Measurements from ENCODE around the gene RELN.
"Not testable (repeated sequence)": the region's sequence is repeated elsewhere in the genome, so short reads cannot be mapped to it uniquely, and the experiment has no call there.

RELN gene

GRCh38 chr7:103541026-103541425, 448.4 kb downstream of the RELN start:
- no peak for DNase-seq

GRCh38 chr7:103540338-103540737, 449.1 kb downstream of the RELN start:
- no peak for DNase-seq

DNA sequence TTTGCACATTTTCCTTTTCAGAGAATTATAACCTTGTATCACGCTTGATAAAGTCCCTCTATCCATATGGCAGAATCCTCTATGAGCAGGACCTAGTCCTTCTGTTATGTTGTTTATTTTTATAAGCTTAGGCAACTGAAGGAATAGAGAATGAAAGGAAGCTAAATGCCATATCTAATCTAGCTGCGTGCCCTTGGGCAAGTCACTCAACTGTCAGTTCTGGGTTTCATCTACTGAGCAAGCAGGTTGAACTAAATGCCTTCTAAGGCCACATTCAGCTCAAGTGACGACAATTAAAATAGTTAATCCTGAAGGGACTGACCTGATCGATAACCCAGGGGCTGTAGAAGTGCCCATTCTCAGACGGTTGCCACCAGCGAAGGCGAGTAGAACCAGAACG, 449.6 kb downstream of the RELN start:
- no peak for DNase-seq

- DNase-seq = no peak
Observed at GRCh38 chr7:103538964-103539709, 450.3 kb downstream of the RELN start.

GRCh38 chr7:103533761-103534160, 455.7 kb downstream of the RELN start:
- no peak for DNase-seq

DNA sequence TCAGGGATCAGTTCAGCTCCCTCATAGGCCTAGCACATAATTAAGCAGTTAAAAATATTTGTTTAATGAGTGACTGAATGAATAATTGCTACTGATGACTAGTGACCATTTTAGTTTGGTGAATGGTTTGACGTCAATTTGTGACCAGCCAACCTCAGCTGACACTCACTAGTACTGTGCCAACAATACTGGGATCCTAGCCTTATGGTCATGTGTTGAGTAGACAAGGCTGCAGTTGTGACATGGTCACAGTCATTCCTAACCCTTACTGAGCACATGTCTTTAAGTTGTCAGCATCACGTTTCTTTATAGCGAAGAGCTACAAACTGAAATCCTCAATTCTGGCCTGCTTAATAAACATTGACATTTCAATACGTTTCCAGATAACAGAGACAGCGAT, 456.5 kb downstream of the RELN start:
- no peak for DNase-seq

DNA sequence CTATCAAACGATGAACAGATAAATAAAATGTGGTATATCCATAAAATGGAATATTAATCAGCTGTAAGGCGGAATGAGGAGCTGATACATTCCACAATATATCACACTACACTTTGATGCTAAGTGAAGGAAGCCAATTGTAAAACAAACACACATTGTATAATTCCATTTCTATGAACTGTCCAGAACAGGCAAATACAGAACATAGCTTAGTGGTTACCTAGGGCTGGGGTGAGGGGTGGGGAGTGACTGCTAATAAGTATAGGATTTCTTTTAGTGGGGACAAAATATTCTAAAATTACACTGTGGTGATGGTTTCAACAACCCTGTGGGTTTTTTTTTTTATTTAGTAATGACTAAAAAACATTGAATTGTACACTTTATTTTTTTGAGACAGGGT, 461.3 kb downstream of the RELN start:
- DNase-seq = no peak

- DNase-seq = no peak
Observed at GRCh38 chr7:103525937-103526336, 463.5 kb downstream of the RELN start.

- no peak for DNase-seq
Observed at GRCh38 chr7:103524042-103524907, 465.2 kb downstream of the RELN start.

- no peak for DNase-seq
Observed at GRCh38 chr7:103521937-103522336, 467.5 kb downstream of the RELN start.

DNA sequence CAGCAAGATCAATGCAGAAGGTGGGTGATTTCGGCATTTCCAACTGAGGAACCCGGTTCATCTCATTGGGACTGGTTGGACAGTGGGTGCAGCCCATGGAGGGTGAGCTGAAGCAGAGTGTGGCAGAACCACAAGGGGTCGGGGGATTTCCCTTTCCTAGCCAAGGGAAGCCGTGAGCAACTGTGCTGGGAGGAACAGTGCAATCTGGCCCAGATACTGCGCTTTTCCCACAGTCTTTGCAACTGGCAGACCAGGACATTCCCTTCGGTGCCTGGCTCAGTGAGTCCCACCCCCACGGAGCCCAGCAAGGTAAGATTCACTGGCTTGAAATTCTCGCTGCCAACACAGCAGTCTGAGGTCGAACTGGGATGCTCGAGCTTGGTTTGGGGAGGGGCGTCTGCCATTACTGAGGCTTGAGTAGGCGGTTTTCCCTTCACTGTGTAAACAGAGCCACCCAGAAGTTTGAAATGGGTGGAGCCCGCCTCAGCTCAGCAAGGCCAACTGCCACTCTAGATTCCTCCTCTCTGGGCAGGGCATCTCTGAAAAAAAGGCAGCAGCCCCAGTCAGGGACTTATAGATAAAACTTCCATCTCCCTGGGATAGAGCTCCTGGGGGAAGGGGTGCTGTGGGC, 484.8 kb downstream of the RELN start:
- no peak for DNase-seq

DNA sequence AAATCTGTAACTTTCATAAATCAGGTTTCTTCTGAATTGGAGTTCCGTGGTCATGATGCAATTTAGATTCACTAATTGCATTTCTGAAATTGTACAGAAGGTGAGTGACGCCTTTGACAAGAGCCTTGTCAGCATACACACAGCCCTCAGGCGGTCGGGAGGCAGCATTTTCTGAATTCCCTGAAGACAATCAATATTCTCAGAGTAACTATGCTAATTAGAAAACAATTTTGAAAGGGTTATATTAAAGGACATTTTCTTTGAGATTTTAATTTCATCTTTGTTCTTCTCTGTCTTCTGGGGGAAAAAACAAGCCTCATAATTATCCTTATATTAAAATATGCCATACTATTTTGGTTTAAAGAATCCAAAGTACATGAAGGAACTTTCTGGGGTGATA, 488.3 kb downstream of the RELN start:
- DNase-seq = no peak

- no peak for DNase-seq
Observed at GRCh38 chr7:103499976-103500375, 489.5 kb downstream of the RELN start.

- DNase-seq = peak; percentile 4
Observed at GRCh38 chr7:103487419-103487818, 502.0 kb downstream of the RELN start.

- not testable (repeated sequence) for DNase-seq
Observed at GRCh38 chr7:103486873-103487272, 502.6 kb downstream of the RELN start.

DNA sequence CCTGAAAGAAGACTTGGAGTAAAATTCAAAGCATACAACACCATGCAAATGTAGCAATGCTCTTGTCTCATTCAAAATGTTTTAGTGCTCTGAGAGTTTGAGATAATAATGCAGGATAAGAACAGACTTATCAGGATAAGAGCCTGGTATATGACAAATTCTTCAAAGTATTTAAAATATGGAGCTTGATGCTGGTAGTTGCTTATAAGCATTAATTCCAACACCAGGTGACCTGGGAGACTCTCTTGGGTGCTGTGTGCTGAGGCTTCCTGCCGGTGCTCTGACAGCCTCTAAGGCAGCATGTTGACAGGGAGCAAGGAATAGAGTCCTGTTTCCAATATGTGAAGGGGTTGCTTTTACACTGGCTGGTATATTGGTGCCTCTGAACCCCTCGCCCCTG, 508.7 kb downstream of the RELN start:
- DNase-seq = no peak

- no peak for DNase-seq
Observed at GRCh38 chr7:103474956-103475355, 514.5 kb downstream of the RELN start.

DNA sequence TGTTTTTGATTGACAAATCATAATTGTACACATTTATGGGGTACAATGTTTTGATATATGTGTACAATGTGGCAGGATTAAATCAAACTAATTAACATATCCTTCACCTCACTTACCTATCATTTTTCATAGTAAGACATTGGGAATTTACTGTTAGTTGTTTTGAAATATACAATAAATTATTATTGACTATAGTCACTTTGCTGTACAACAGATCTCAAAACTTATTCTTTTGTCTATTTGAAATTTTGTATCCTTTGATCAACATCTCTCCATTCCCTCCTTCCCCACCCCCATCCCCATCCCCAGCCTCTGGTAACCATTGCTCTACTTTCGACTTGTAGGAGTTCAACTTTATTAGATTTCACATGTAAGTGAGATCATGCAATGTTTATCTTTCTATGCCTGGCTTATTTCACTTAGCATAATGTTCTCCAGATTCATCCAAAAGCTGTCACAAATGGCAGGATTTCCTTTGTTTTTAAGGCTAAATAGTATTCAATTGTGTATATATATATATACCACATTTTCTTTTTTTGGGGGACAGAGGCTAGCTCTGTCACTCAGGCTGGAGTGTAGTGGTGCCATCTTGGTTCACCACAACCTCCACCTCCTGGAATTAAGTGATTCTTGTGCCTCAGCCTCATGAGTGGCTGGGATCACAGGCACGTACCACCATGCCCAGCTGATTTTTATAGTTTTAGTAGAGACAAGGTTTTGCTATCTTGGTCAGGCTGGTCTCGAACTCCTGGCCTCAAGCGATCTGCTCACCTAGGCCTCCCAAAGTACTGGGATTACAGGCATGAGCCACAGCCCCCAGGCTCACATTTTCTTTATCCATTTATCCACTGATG, 520.1 kb downstream of the RELN start:
- no peak for DNase-seq

- DNase-seq = no peak
Observed at GRCh38 chr7:103466814-103467213, 522.6 kb downstream of the RELN start.

DNA sequence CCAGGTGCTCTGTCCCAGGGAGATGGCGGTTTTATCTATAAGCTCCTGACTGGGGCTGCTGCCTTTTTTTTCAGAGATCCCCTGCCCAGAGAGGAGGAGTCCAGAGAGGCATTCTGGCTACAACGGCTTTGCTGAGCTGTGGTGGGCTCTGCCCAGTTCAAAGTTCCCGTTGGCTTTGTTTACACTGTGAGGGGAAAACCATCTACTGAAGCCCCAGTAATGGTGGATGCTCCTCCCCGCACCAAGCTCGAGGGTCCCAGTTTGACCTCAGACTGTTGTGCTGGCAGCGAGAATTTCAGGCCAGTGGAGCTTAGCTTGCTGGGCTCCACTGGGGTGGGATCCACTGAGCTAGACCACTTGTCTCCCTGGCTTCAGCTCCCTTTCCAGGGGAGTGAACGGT, 527.1 kb downstream of the RELN start:
- DNase-seq = no peak

DNA sequence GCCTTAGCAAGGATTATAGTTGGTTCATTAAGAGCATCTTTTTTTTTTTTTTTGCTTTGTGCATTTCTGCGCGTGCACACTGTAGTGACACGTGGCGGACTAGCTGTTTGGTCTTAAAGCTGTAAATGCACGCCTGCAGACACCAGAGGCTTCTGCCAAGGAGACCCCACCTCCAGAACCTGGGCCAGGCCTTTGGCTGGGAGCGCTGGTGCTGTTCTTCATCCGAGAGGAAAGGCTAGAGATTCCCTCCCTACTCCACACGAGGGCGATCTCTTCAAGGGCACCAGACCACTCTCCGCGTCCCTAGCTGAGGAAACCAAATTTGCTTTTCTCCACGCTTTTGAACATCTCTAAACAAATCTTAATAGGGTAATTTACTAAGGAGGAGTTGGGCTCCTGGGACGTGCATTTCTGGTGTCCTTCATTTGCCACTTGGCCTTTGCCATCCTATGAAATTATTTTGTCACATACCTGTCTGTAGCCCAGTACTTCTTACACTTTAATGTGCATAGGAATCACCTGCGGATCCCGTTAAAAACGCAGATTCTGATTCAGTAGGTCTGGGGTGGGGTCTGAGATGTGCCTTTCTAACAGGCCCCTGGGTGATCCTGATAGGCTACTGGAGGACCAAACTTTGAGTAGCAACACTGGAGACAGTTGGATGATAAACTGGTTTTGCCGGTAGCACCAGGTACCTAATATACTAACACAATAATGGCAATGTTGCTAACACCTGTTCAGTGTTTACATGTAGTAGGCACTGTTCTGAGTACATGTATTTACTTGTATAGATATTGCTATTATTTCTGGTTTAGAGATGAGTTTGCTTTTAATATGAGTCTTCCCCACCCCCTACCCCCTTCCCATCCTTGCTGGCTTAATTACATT, 542.1 kb downstream of the RELN start:
- DNase-seq = peak; percentile 67

GRCh38 chr7:103446049-103446520, 543.4 kb downstream of the RELN start, which contains the start of gene SLC26A5:
Gene SLC26A5 (minus strand): TSS chr7:103446207. CDS start chr7:103421514, 24,693 bp downstream.
- DNase-seq = peak; percentile 44

Measured in NCI-H2029 (cell line).